ENCODE measurements around the gene RITA1.

DNA sequence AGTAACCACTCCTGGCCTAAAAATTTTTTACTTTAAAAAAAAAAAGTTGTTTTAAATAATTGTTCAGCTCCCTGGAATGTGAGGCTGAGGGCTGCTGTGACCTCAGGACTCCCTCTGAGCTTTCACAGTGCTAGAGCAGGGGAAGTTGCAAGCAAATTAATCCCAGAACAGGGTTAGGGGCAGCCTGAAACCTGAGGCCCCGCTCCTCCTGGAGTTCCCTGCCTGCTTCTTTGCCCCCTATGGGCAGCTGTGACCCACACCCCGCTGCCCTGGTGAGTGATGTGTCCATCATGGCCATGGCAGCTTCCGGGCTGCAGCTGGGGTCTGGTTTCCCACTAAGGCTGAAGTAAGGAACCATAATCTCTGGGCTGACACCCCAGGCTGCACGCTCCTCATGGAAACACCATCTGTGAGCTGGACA lies 9.5 kb downstream of the RITA1 start:
- TF ChIP-seq, protein P1, sequence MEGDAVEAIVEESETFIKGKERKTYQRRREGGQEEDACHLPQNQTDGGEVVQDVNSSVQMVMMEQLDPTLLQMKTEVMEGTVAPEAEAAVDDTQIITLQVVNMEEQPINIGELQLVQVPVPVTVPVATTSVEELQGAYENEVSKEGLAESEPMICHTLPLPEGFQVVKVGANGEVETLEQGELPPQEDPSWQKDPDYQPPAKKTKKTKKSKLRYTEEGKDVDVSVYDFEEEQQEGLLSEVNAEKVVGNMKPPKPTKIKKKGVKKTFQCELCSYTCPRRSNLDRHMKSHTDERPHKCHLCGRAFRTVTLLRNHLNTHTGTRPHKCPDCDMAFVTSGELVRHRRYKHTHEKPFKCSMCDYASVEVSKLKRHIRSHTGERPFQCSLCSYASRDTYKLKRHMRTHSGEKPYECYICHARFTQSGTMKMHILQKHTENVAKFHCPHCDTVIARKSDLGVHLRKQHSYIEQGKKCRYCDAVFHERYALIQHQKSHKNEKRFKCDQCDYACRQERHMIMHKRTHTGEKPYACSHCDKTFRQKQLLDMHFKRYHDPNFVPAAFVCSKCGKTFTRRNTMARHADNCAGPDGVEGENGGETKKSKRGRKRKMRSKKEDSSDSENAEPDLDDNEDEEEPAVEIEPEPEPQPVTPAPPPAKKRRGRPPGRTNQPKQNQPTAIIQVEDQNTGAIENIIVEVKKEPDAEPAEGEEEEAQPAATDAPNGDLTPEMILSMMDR (conservative IDR thresholded peaks at IDR 0.05; ENCODE audit: low read depth, low read length): no peak
- no peak for TF ChIP-seq EZH2 (IDR thresholded peaks at IDR 0.05; ENCODE audit: low read length, unreplicated experiment)

Data from PC-3 (cell line).